GM18507 (cell line): ENCODE data around the gene ACOT7.
A peak's percentile ranks its signal among the peaks of the same experiment; 100 is the strongest.
"Not testable (repeated sequence)": the region's sequence is repeated elsewhere in the genome, so short reads cannot be mapped to it uniquely, and the experiment has no call there.

ENCODE experiments used
- DNase-seq: peaks from one replicate; pipeline ENCODE4 v3.0.0; 2011; ENCODE audit warnings: low read depth; ENCODE audit not compliant: insufficient read length; ENCODE audit errors: extremely low spot score
- FAIRE-seq: peaks from 2 replicates; lab custom pipeline; 2011; peaks lifted over from hg19 to GRCh38; lab: Jason Lieb, UNC

The ACOT7 gene

DNA sequence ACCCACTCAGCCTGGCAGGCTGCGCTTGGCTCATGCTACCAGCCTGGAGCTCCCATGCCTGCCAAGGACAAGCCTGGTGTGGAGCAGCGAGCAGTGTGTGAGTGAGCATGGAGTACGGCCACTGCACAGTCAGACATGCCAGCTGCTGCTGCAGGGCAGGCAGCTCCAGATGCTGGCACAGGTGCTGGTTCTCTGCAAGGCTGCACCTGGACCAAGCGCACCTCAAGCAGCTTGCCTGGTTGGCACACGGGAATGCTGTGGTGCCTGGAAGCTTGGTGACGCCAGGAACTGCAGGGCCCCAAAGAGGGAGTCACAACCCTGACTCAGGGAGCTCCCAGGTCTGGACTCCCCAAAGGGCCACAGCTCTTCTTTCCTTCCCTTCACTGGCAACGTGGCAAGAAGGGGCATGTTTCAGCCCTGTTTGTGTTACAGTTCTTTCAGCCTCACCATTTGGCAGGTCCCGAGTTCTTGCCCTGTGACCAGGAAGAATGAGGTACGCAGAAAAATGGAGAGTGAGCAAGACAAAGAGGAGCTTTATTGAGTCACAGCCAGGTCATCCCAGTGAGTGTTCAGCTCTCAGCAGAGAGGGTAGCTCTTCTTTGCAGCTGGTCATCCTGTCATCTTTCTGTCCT, 26.1 kb downstream of the ACOT7 start:
- FAIRE-seq (no peak), DNase-seq (no peak)

DNA sequence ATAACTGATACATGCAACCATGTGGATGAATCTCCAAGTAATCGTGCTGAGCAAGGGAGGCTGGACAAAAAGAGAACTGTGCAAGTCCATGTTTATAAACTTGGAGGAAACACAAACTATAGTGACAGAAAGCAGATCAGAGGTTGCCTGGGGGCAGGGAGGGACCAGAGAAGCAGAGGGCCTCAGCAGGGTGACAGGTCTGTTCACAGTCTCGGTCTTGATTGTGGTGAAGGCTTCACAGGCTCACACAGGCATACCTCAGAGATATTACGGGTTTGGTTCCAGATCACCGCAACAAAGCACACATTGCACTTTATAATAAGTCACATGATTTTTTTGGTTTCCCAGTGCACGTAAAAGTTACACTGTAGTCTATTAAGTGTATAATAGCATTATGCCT, 28.5 kb downstream of the ACOT7 start:
- FAIRE-seq (no peak), DNase-seq (no peak)

- not testable (repeated sequence) for FAIRE-seq, DNase-seq
These were observed 30.3 kb downstream of the ACOT7 start for GRCh38 chr1:6363085-6363884.

DNA sequence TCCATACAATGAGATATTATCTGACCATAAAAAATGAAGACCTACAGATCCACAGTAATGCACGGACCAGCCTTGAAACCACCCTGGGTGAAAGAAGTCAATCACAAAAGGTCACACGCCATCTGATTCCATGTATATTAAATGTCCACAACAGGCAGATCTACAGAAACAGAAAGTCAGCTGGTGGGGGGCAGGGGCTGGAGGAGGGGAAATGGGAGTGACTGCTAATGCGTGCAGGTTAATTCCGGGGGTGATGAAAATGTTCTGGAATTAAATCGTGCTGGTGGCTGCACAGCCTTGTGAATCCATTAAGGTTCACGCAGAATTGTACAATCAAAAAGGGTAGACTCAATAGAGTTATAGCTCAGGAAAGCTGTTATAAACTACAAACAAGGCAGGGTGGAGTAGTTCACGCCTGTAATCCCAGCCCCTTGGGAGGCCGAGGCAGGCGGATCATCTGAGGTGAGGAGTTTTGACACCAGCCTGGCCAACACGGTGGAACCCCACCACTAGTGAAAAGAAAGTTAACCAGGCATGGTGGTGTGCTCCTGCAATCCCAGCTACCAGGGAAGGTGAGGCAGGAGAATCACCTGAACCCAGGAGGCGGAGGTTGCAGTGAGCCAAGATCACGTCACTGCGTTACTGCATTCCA, 32.3 kb downstream of the ACOT7 start:
- DNase-seq = no peak
- no peak for FAIRE-seq

DNA sequence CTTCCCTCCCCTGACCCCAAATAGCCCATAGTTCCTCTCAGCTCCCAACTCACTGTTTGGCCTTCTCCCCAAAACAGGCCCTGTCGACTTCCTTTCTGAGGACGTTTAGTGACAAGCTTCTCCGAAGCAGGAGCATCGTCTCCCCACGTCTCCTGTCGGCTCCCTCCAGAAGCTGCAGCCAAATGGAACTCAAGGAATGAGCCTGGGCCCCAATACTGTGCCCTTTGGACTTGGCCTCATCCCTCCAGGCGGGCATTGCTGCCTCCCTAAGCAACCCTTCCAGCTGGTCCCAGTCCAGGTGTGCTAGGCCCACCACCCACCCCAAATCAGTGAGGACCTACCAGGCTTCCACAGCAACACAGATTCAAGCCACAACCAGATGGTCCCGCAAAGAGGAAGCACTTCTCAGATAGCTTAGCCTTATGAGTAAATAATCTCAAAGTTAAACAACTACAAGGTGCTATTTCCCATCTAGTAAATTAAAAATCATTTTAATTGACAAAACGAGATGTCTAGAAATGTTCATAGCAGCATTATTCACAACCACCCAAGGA, 33.0 kb downstream of the ACOT7 start:
- no peak for DNase-seq
- FAIRE-seq = no peak

- DNase-seq = no peak
- FAIRE-seq = no peak
These were observed 33.5 kb downstream of the ACOT7 start for GRCh38 chr1:6360117-6360496.

DNA sequence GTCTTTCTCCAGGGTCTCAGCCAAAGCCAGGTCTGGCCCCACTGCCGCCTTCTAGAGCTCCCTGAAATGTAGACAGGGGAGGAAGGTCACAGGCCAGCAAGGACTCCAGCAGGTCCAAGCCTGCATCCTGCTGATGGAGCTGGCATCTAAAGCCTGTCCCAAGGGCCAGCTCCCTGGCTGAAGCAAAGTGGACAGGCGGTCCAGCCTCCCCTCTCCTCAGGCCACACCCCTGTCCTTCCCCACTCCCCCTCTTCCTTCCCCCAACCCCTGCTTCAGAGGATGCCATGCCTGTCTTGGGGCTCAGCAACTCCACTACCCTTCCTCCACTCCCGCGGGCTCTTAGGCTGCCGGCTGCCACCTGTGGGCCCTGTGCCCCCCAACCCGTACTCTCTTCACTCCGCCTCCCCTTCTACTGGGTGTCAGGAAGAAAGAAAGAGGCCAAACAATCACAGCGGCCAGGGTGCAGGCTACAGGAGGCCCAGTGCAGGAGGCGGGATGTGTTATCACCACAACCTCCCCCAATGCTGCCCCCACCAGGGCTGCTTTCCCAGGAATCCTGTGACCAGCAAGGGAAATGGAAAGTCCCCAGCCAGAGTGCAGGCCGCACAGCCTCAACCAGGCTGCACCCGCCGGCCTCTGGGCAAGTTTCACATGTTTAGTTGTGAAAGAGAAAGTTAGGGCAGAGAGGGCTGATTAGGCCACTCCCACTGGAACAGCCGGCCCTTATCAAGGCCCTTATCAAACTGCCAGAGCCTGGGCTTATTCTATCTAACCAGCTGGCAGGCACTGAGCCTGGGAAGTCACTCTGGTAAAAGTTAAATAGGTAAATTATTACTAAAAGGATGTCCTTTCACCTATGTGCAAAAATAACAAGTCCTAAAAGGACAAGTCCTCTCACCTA, 34.1 kb downstream of the ACOT7 start:
- peak; percentile 54 for DNase-seq
- peak; percentile 94 for FAIRE-seq

GRCh38 chr1:6358757-6359201, 34.8 kb downstream of the ACOT7 start:
- peak; percentile 45 for FAIRE-seq
- DNase-seq = no peak

DNA sequence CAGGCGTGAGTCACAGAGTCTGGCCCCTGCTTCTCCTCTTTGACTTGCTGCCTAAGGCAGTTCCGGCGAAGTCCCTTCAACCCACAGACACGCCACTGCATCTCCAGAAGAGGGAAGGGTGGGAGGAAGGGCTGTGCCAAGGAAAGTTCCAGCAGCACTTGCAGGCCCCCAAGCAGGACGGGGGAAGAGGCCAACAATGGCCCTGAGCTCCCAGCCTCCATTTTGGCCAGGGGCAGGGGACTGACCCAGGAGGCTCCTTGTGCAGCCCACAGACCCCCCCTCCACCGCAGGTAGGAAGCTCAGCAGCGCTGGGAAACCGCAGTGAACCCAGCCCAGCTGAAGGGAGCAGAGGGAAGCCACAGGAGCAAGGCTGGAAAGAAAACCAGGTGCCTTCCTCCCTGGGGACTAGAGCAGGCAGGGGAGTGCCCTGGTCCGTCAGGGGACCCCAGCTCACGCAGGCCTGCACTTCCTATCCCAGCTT, 35.4 kb downstream of the ACOT7 start:
- FAIRE-seq (no peak), DNase-seq (no peak)

- DNase-seq = no peak
These were observed 36.2 kb downstream of the ACOT7 start for GRCh38 chr1:6357243-6357936.

DNA sequence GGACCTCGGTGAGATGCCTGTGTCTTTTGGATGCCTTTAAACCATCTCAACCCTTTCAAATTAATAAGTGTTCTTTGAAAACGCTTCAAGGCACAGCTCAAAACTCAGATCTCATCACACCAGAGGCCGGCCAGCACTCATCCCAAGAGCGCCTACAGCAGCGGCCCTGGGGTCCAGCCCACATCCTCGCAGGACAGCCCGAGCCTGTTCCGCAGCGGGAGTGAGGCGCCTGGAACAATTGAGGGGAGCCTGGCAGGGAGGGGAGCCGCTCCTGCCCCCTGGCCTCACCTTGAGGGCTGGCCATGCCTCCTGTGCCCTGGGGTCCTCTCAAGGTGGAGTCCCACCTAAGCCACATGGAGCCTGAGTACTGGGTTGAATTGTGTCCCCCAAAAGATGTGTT, 37.9 kb downstream of the ACOT7 start:
- DNase-seq (no peak), FAIRE-seq (no peak)

More at GRCh38 chr1:6357243-6357936, 36.2 kb downstream of the ACOT7 start:
- no peak for FAIRE-seq

DNA sequence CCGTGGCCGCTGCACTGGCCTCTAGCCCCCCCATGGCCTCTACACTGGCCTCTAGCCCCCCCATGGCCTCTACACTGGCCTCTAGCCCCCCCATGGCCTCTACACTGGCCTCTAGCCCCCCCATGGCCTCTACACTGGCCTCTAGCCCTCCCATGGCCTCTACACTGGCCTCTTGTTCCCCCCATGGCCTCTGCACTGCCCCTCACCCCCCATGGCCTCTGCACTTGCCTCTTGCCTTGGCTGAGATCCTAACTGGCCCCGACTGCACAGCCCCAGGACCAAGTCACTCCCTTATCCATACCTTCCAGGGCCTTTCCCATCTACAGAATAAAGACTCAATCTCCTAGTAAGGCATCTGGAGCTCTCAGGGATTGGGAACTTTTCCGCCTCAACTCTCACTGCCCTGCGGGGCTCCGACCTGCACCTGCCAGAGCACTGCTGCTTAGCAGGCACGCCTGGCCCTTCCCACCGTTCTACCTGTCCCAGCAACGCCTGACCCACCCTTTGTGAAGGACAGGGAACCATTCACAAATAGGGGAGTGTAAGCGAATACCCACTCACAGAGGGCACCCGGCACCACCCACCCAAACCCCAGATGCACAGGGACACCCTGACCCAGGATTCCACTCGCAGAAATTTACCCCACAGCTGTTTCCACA, 38.8 kb downstream of the ACOT7 start:
- no peak for FAIRE-seq

DNA sequence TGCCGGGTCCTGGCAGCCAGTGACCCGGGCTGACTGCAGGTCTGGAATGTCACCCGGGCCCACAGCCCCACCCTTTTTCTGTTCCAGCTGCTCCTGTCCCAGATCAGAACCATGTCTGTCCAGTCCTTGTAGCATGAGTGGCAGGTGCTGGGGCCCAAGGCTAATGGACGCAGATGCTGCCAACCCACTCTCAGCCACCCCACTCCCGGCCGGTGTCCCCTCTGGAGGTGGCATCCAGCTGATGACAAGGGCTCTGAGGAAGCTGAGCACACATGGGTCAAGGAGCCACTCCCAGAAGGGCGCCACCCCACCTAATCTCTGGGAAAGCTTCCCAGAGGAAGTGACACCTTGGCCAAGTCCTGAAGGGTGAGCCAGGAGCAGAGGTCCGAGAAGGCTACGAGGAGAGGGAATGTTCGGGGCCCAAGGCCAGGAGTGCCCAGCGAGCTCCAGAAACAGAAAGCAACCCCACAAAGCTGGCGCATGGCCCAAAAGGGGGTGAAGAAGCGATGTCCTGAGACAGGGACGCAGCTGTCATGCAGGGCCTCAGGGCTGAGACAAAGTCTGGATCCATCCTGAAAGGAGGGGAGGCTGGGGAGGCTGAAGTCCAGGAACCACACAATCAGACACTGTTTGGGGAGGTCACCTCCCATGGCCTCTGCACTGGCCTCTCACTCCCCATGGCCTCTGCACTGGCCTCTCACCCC, 39.5 kb downstream of the ACOT7 start:
- DNase-seq = no peak
- FAIRE-seq = no peak

More for the DNA sequence above, 38.8 kb downstream of the ACOT7 start:
- DNase-seq = no peak

DNA sequence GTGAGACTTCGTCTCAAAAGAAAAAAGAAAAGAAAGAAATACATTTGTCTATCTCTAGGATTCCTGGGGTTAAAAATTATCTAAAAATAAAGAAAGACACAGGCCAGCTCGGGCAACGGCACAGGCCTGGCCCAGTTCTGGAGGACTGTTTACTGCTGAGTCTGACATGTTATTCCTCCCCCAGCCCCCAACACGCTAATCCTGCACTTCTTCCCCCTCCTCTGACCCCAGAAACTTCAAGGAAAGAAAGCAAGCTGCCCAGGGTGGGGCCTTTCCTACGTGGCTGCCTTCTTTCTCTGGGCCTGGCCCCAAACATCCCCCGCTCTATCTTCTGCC, 40.0 kb downstream of the ACOT7 start:
- FAIRE-seq (no peak), DNase-seq (no peak)

DNA sequence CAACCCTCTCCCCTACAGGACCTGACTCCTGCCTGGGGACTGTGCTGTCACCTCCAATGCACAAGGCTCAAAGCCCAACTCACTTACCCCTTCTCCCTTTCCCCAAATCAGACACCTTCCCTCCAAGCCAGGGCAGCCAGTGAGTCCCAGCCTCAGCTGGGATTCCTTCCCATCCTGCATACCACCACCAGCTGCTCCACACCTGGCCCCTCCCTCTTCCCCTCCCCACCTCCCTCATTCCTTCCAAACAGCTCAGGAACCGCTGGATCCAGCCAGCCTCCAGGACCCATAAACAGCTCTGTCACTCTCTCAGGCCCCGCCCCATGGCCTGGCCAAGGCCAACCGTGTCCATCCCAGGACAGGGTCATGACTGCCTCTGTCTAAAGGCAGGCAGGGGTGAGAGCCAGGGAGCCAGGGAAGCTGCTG, 41.4 kb downstream of the ACOT7 start:
- no peak for DNase-seq
- no peak for FAIRE-seq

DNA sequence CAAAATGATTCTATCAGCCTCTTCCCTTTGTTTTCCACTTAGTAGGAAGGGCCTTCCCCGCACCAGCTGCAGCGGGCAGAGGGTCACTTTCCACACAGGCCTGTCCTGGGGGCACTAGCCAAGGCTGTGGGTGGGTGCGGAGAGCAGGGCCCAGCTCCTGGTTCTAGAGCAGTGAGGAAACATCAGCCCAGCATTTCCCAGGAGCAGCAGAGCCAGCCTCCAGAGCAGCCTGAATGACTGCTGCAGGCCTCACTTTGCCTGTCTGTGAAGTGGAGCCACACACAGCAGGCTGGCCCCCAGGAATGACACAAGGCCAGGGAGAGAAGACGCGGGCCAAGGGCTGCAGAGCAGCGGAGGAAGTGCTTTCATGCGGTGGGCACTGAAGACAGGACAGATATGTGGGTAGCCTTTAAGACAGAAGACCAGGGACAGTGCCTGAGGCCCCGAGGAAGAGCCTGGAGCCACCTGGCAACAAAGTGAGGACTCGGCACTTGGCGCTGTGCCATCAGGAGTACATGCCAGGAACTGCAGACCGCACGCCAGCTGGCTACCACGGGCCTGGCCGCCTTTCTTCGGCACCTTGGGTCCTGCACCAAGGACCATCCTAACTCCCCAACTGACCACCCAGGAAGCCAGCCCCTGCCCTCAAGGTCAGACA, 42.0 kb downstream of the ACOT7 start:
- DNase-seq (no peak), FAIRE-seq (no peak)

DNA sequence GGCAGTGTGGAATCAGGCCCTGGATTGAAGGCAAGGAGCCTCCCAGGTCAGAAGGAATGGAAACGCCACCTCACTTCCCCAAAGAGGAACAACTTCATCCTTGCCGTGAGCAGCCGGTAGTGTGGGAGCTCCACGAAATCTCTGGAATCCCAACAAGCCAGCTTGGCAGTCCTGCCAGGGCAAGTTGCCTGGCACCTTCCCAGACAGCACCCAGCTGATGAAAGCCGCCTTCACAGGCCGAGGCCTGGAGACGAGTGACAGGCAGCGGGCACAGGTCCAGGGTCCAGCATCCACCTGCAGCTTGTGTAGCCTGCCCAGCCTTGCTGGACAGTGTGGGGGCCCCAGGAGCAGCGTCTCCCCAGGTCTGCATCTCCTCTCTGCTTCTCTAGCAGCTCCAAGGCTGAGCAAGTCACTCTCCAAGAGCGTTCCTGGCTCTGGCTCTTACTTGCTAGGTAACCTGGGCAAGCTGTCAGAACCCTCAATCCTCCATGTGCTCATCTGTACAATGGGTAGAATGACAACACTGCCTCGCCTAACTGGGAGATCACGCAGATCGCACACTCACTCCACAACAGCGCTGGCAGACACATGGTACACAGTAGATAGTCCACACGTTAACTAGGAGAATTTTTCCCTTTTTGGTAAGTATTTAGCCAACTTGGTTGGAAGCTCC, 43.0 kb downstream of the ACOT7 start:
- FAIRE-seq (no peak), DNase-seq (no peak)
